ENCODE measurements around the gene ISCA1. TPM values are rescaled to one million over a fixed set of nuclear protein-coding genes. Genes with fewer than 3 reads are reported as not detected.

ISCA1 gene
- total RNA-seq, 1 donor from 2014 or later: 24.1 TPM

DNA sequence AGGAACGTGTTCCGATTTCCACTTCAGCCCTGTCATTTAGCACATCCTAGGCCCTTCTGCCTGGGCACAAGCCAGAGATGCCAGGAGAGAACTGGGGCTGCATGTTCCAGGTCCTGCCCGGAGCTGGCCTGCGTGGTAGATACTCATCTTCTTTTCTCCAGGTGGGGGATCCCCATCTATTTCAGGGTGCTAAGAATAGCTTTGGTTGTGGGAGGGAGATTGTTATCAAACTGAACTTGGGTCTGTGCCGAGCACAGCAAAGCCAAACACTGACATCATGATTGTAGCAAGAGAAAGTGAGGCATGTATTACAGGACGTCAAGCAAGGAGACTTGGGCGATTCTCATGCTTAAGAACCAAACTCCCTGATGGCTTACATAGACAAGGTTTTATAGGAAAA is 41.1 kb downstream of the ISCA1 start:
- Mint-ChIP-seq H3K27me3 (ENCODE audit: low read depth) (no peaks in the 10 kb centered on the region), H3K4me1 (ENCODE audit: low read depth) (peaks cover 6% of the 10 kb centered on the region), H3K36me3 (ENCODE audit: low read depth) (no peaks in the 10 kb centered on the region), H3K4me3 (ENCODE audit: unreplicated experiment) (no peak overlapping the region), H3K9me3 (ENCODE audit: low read depth) (no peaks in the 10 kb centered on the region), H3K27ac (ENCODE audit: unreplicated experiment) (no peak overlapping the region)
- TF ChIP-seq, protein P1, sequence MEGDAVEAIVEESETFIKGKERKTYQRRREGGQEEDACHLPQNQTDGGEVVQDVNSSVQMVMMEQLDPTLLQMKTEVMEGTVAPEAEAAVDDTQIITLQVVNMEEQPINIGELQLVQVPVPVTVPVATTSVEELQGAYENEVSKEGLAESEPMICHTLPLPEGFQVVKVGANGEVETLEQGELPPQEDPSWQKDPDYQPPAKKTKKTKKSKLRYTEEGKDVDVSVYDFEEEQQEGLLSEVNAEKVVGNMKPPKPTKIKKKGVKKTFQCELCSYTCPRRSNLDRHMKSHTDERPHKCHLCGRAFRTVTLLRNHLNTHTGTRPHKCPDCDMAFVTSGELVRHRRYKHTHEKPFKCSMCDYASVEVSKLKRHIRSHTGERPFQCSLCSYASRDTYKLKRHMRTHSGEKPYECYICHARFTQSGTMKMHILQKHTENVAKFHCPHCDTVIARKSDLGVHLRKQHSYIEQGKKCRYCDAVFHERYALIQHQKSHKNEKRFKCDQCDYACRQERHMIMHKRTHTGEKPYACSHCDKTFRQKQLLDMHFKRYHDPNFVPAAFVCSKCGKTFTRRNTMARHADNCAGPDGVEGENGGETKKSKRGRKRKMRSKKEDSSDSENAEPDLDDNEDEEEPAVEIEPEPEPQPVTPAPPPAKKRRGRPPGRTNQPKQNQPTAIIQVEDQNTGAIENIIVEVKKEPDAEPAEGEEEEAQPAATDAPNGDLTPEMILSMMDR (IDR thresholded peaks at IDR 0.05): no peak
- no peak for DNase-seq (ENCODE audit: low spot score)

DNA sequence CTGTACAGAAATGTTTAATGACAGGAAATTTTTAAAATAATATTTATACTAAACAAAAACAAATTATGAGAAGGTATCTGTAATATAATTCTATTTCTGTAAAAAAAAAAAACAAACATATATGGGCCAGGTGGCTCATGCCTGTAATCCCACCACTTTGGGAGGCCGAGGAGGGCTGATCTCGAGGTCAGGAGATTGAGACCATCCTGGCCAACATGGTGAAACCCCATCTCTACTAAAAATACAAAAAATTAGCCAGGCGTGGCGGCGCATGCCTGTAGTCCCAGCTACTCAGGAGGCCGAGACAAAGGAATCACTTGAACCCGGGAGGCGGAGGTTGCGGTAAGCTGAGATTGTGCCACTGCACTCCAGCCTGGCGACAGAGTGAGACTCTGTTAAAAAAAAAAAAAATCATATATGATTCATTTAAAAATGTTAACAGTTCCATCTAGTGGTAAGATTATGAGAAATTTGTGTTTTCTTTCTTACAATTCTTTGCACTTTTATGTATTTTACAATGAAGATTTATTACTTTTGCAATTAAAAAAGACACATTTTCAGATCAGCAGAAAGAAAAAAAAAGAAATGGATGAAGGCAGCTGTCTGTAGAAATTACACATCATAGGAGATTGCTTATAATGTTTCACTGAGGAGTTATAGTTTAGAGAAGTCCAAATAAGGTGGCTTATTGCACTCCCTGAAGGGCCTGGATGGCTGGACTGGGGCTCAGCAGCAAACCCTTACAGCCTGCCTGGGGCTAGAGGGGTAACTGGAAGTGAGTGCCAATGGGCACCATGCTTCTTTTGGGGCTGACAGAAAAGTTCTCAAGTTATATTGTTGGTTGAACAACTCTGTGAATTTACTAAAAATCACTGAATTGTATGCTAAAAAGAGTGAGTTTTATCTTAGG is 43.2 kb downstream of the ISCA1 start:
- no peaks in the 10 kb centered on the region for H3K27me3 Mint-ChIP-seq (ENCODE audit: low read depth)
- no peaks in the 10 kb centered on the region for H3K9me3 Mint-ChIP-seq (ENCODE audit: low read depth)
- no peaks in the 10 kb centered on the region for H3K36me3 Mint-ChIP-seq (ENCODE audit: low read depth)
- H3K4me1 Mint-ChIP-seq (ENCODE audit: low read depth): peaks cover 6% of the 10 kb centered on the region
- DNase-seq (ENCODE audit: low spot score): no peak
- H3K27ac Mint-ChIP-seq (ENCODE audit: unreplicated experiment): no peak overlapping the region
- TF ChIP-seq, protein P1 (IDR thresholded peaks at IDR 0.05): peak; percentile 80
- H3K4me3 Mint-ChIP-seq (ENCODE audit: unreplicated experiment): no peak overlapping the region

DNA sequence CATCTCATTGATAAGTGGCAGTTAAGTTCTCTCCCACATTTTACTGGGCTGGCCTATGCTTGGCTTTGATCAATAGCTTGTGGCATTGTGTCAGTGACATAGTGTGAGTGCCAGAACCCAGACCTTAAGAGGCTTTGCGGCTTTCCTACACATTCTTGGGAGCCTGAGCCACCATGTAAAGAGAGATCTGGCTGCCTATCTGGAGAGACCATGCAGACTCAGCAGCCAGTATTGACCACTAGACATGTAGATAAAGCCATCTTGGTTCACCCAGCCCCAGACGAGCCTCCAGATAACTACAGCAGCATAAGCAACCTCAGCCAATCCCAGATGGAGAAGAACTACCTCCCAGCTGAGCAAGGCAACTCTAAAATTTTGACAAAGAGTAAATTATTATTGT is 51.5 kb downstream of the ISCA1 start:
- TF ChIP-seq, protein P1 (IDR thresholded peaks at IDR 0.05): no peak
- H3K9me3 Mint-ChIP-seq (ENCODE audit: low read depth): no peaks in the 10 kb centered on the region
- H3K36me3 Mint-ChIP-seq (ENCODE audit: low read depth): no peaks in the 10 kb centered on the region
- no peak overlapping the region for H3K27ac Mint-ChIP-seq (ENCODE audit: unreplicated experiment)
- no peak overlapping the region for H3K4me3 Mint-ChIP-seq (ENCODE audit: unreplicated experiment)
- no peaks in the 10 kb centered on the region for H3K27me3 Mint-ChIP-seq (ENCODE audit: low read depth)
- no peak for DNase-seq (ENCODE audit: low spot score)
- H3K4me1 Mint-ChIP-seq (ENCODE audit: low read depth): no peaks in the 10 kb centered on the region

DNA sequence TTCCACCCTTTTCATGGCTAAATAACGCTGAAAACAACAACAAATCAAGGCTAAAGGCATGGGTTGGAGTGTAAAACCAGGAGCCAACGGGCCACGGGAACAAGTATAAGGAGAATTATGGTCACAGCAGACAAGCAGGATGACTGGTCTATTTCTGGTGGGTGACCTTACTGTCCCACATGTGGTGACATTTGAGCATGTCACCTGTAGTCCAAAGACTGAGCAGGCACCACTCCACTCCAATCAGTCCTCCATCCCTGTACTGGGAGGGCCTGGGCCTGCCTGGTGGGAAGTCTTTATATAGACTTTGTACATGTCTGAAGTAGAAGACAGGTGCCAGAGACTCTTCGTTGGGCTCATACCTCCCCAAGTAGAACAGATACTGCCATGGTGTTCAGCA is 59.7 kb downstream of the ISCA1 start:
- peaks cover 3% of the 10 kb centered on the region for H3K9me3 Mint-ChIP-seq (ENCODE audit: low read depth)
- TF ChIP-seq, protein P1 (IDR thresholded peaks at IDR 0.05): no peak
- DNase-seq (ENCODE audit: low spot score): no peak
- no peaks in the 10 kb centered on the region for H3K36me3 Mint-ChIP-seq (ENCODE audit: low read depth)
- H3K4me3 Mint-ChIP-seq (ENCODE audit: unreplicated experiment): no peak overlapping the region
- H3K27ac Mint-ChIP-seq (ENCODE audit: unreplicated experiment): no peak overlapping the region
- no peaks in the 10 kb centered on the region for H3K27me3 Mint-ChIP-seq (ENCODE audit: low read depth)
- no peaks in the 10 kb centered on the region for H3K4me1 Mint-ChIP-seq (ENCODE audit: low read depth)

DNA sequence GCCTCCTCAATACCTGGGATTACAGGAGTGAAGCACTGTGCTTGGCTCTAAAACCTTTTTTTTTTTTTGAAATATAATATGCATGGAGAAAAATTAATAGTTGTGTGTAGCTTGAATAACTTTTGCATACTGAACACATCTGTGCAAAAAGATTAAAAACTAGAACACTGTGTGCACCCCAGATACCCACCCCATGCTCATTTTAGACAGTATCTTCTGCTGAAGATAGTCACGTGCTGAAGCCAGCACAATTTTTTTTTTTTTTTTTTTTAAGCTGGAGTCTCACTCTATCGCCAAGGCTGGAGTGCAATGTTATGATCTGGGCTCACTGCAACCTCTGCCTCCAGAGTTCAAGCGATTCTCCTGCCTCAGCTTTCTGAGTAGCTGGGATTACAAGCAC is 62.7 kb downstream of the ISCA1 start:
- no peaks in the 10 kb centered on the region for H3K27me3 Mint-ChIP-seq (ENCODE audit: low read depth)
- peaks cover 3% of the 10 kb centered on the region for H3K9me3 Mint-ChIP-seq (ENCODE audit: low read depth)
- no peaks in the 10 kb centered on the region for H3K4me1 Mint-ChIP-seq (ENCODE audit: low read depth)
- no peaks in the 10 kb centered on the region for H3K36me3 Mint-ChIP-seq (ENCODE audit: low read depth)
- no peak overlapping the region for H3K4me3 Mint-ChIP-seq (ENCODE audit: unreplicated experiment)
- H3K27ac Mint-ChIP-seq (ENCODE audit: unreplicated experiment): no peak overlapping the region
- TF ChIP-seq, protein P1 (IDR thresholded peaks at IDR 0.05): no peak
- no peak for DNase-seq (ENCODE audit: low spot score)
